Thoracic aorta (tissue), 2 donors: ENCODE data around the gene MYO1A. TPM values are rescaled to one million over a fixed set of nuclear protein-coding genes. Genes with fewer than 3 reads are reported as not detected.

Experiments
- ATAC-seq: fragments of 150-250 bp; one replicate; pipeline ENCODE4 v1.8.0; 2017; ENCODE audit warnings: low read depth; ENCODE audit not compliant: insufficient number of reproducible peaks, low FRiP score
- DNase-seq: peaks from one replicate; pipeline ENCODE4 v3.0.0-alpha.2; 2020; ENCODE audit warnings: low spot score
- H3K27ac ChIP-seq, 2 donors: fragments of 200-600 bp; sonication (generic); 1 replicate in 1 of 2; 2 replicates in 1 of 2; pipeline ENCODE4 v1.5.1; 2016; ENCODE audit warnings: mild to moderate bottlenecking in 2 of 2, moderate library complexity in 2 of 2
- H3K27me3 ChIP-seq: fragments of 200-600 bp; sonication (generic); replicated peaks from 2 replicates; pipeline ENCODE4 v1.6.0; 2016; ENCODE audit warnings: mild to moderate bottlenecking; ENCODE audit not compliant: insufficient read depth
- H3K36me3 ChIP-seq: fragments of 200-600 bp; sonication (generic); one replicate; pipeline ENCODE4 v1.5.1; 2016
- H3K4me1 ChIP-seq, 2 donors: fragments of 200-600 bp; sonication (generic); 1 replicate in 1 of 2; 2 replicates in 1 of 2; pipeline versions ENCODE4 v1.5.1 to v1.6.0; 2016; ENCODE audit warnings: low read depth in 2 of 2, mild to moderate bottlenecking in 1 of 2; ENCODE audit not compliant: control insufficient read depth in 1 of 2
- H3K4me3 ChIP-seq: fragments of 200-600 bp; sonication (generic); 2 replicates; pipeline ENCODE4 v1.5.1; 2016; ENCODE audit warnings: mild to moderate bottlenecking
- H3K9me3 ChIP-seq: fragments of 200-600 bp; sonication (generic); 2 replicates; pipeline ENCODE4 v1.5.1; 2016
- CTCF ChIP-seq: fragments of 200-600 bp; sonication (generic); IDR thresholded peaks from one replicate; pipeline ENCODE4 v1.5.1; 2019; ENCODE audit warnings: antibody characterized with exemption
- total RNA-seq, 2 donors: library from RNA; depleted of rRNA; stranded (reverse); fragments of >200 nt; gene quantifications; one replicate each; pipeline versions ENCODE4 v1.1.0 to v1.2.3, GENCODE V29; 2016

MYO1A gene
- total RNA-seq, 2 donors from 2014 or later = 1.7 to 2.2 TPM

- peaks cover 3% of the 10 kb centered on the region for H3K36me3 ChIP-seq
- no peak for ATAC-seq
- TF ChIP-seq CTCF = no peak
- no peaks in the 10 kb centered on the region for H3K9me3 ChIP-seq
- H3K4me3 ChIP-seq = peak overlapping the region; percentile 63
- no peaks in the 10 kb centered on the region for H3K27me3 ChIP-seq
- peaks cover 10 to 26% of the 10 kb centered on the region in 2 donors for H3K4me1 ChIP-seq
- peak overlapping the region; percentile 60 to 75 for H3K27ac ChIP-seq
- no peak for DNase-seq
Measured at GRCh38 chr12:57072661-57073060, 22.7 kb upstream of the MYO1A start.

- no peak for DNase-seq
- Histone ChIP-seq H3K27ac (peak overlapping the region; percentile 79 to 84), H3K4me3 (no peak overlapping the region), H3K27me3 (no peaks in the 10 kb centered on the region), H3K36me3 (peaks cover 3% of the 10 kb centered on the region), H3K9me3 (no peaks in the 10 kb centered on the region), H3K4me1 (peaks cover 10 to 22% of the 10 kb centered on the region in 2 donors)
- peak; percentile 98 for ATAC-seq
- TF ChIP-seq CTCF = peak; percentile 90
Measured at GRCh38 chr12:57069523-57069922, 19.6 kb upstream of the MYO1A start.

- no peak for ATAC-seq
Measured at GRCh38 chr12:57066245-57066644, 16.3 kb upstream of the MYO1A start.

GRCh38 chr12:57063991-57064685 is 14.2 kb upstream of the MYO1A start:
- Histone ChIP-seq H3K36me3 (peaks cover 10% of the 10 kb centered on the region), H3K4me3 (no peak overlapping the region), H3K9me3 (no peaks in the 10 kb centered on the region), H3K27ac (no peak overlapping the region), H3K4me1 (no peaks in the 10 kb centered on the region), H3K27me3 (no peaks in the 10 kb centered on the region)
- no peak for ATAC-seq
- no peak for TF ChIP-seq CTCF
- DNase-seq = no peak

More at GRCh38 chr12:57066245-57066644, 16.3 kb upstream of the MYO1A start:
- Histone ChIP-seq H3K4me3 (no peak overlapping the region), H3K27me3 (no peaks in the 10 kb centered on the region), H3K36me3 (peaks cover 3% of the 10 kb centered on the region), H3K9me3 (no peaks in the 10 kb centered on the region), H3K4me1 (peaks cover 4 to 8% of the 10 kb centered on the region in 2 donors), H3K27ac (no peak overlapping the region)
- no peak for TF ChIP-seq CTCF
- DNase-seq = no peak

- DNase-seq (no peak), ATAC-seq (no peak)
- peaks cover 10% of the 10 kb centered on the region for H3K36me3 ChIP-seq
- H3K27me3 ChIP-seq = no peaks in the 10 kb centered on the region
- TF ChIP-seq CTCF = no peak
- no peak overlapping the region for H3K4me3 ChIP-seq
- no peak overlapping the region for H3K27ac ChIP-seq
- peaks cover 0 to 6% of the 10 kb centered on the region in 2 donors for H3K4me1 ChIP-seq
- H3K9me3 ChIP-seq = no peaks in the 10 kb centered on the region
Measured at GRCh38 chr12:57058454-57058853, 8.5 kb upstream of the MYO1A start.
